Activated gamma-delta T cell treated with anti-CD3 and anti-CD28 coated beads, Interleukin-2, amount 50 U/mL, for 16 hours (primary cell): ENCODE data around the gene HOXD9.

Experiments used
- DNase-seq: peaks from one replicate; pipeline ENCODE4 v3.0.0-alpha.2; 2020; ENCODE audit warnings: low read depth

Gene HOXD9

GRCh38 chr2:176110415-176111308 is 11.9 kb upstream of the HOXD9 start:
- no peak for DNase-seq

- DNase-seq: no peak
Observed at GRCh38 chr2:176111309-176111663, 11.2 kb upstream of the HOXD9 start.

GRCh38 chr2:176111846-176112374 is 10.6 kb upstream of the HOXD9 start:
- DNase-seq: no peak

- no peak for DNase-seq
Observed at GRCh38 chr2:176112375-176113302, 9.9 kb upstream of the HOXD9 start.

GRCh38 chr2:176114120-176114929 is 8.2 kb upstream of the HOXD9 start:
- no peak for DNase-seq

- no peak for DNase-seq
Observed at GRCh38 chr2:176114930-176115625, 7.4 kb upstream of the HOXD9 start.

GRCh38 chr2:176115883-176116813 is 6.4 kb upstream of the HOXD9 start, which contains the start of gene HOXD10:
HOXD10 (plus strand) TSS chr2:176116778; CDS start chr2:176116834, 56 bp downstream.
- no peak for DNase-seq

GRCh38 chr2:176117162-176117822 is 5.2 kb upstream of the HOXD9 start:
- no peak for DNase-seq

- no peak for DNase-seq
Observed at GRCh38 chr2:176117823-176118371, 4.6 kb upstream of the HOXD9 start.

- no peak for DNase-seq
Observed at GRCh38 chr2:176118601-176119339, 3.7 kb upstream of the HOXD9 start.

GRCh38 chr2:176120364-176121189 is 1.9 kb upstream of the HOXD9 start:
- DNase-seq: no peak

- DNase-seq: no peak
Observed at GRCh38 chr2:176121190-176122051, 1.1 kb upstream of the HOXD9 start.

- DNase-seq: no peak
Observed at GRCh38 chr2:176122052-176122682, 352 bp upstream of the HOXD9 start.

- DNase-seq: no peak
Observed at GRCh38 chr2:176123411-176124109, 1.0 kb downstream of the HOXD9 start.
